GM10248 (cell line): Measurements from ENCODE around the gene ATP10B.

Experiments
- CTCF ChIA-PET: fragments of 300-600 bp; sonication (Branson Sonifier 250); formaldehyde crosslinking; extraction: SDS; loops from one replicate; lab custom pipeline; 2021; ENCODE audit warnings: antibody characterized with exemption; lab: Yijun Ruan, JAX
- POLR2A ChIA-PET: fragments of 350-650 bp; sonication (Branson Sonifier 250); formaldehyde crosslinking; extraction: SDS; loops from one replicate; lab custom pipeline; 2020; ENCODE audit warnings: antibody characterized with exemption; lab: Yijun Ruan, JAX
- DNase-seq: peaks from one replicate; pipeline ENCODE4 v3.0.0; 2012; ENCODE audit errors: extremely low spot score
- CTCF ChIP-seq: IDR thresholded peaks from 2 replicates; pipeline ENCODE4 v1.5.1; 2012; ENCODE audit warnings: mild to moderate bottlenecking, low read depth; ENCODE audit errors: extremely low read depth, missing control alignments, control extremely low read depth

Gene ATP10B

GRCh38 chr5:160548949-160549645 is 302.9 kb downstream of the ATP10B start:
- CTCF ChIA-PET: interaction anchor here (0.8 kb wide), 1 partner anchor 8 kb away, joined by 3 read pairs; no protein-coding TSS in a partner anchor
- no peak for DNase-seq
- no peak for TF ChIP-seq CTCF
- POLR2A ChIA-PET: no interaction called here

GRCh38 chr5:160547872-160548271 is 304.1 kb downstream of the ATP10B start:
- no peak for DNase-seq
- ChIA-PET CTCF (no interaction called here), POLR2A (no interaction called here)
- TF ChIP-seq CTCF: no peak

DNA sequence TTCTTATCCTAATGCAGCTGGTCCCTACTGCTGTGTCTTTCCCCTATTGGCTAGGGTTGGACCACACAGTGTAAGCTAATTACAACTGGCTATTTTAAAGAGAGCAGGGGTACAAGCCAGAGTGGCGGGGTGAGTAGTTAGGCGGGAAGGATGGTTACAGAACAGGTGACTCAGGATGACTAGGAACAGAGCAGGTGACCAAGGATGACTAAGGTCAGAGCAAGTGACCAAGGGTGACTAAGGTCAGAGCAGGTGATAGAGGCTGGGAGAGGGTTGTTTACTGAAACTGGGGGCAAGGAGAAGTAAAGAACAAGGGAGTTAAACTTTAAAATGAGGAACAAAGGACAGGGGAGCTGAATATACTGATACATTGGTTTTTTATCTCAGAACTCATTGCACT is 304.9 kb downstream of the ATP10B start:
- DNase-seq: no peak
- no peak for TF ChIP-seq CTCF
- ChIA-PET CTCF (no interaction called here), POLR2A (no interaction called here)

GRCh38 chr5:160545832-160546231 is 306.2 kb downstream of the ATP10B start:
- DNase-seq: no peak
- ChIA-PET CTCF (interaction anchor here (0.6 kb wide), 1 partner anchor 390 kb away, joined by 3 read pairs; no protein-coding TSS in a partner anchor), POLR2A (no interaction called here)
- TF ChIP-seq CTCF: no peak

DNA sequence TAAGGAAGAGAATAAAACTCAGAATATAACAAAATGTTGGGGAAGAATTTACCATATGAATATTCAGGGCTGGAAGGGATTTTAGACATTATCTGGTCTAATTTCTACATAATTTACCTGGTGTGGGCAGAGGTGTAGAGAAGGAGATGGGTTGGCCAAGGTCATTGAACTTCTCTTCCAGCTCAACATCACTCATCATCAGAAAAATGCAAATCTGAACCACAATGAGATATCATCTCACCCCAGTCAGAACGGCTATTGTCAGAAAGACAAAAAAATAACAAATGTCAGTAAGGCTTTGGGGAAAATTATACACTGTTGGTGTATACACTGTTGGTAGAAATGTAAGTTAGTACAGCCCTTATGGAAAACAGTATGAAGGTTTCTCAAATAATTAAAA is 308.6 kb downstream of the ATP10B start:
- DNase-seq: no peak
- POLR2A ChIA-PET: no interaction called here
- CTCF ChIA-PET: no interaction called here
- no peak for TF ChIP-seq CTCF

- ChIA-PET CTCF (no interaction called here), POLR2A (no interaction called here)
- no peak for TF ChIP-seq CTCF
- DNase-seq: no peak
These were observed 309.2 kb downstream of the ATP10B start for GRCh38 chr5:160542840-160543239.

GRCh38 chr5:160542281-160542680 is 309.7 kb downstream of the ATP10B start:
- no peak for DNase-seq
- CTCF ChIA-PET: interaction anchor here (0.8 kb wide), 2 partner anchors 9 to 33 kb away, joined by 3 read pairs; no protein-coding TSS in a partner anchor
- POLR2A ChIA-PET: no interaction called here
- no peak for TF ChIP-seq CTCF
